ENCODE measurements around the gene ICAM4.

Gene ICAM4

GRCh38 chr19:10317045-10317856 is 30.5 kb downstream of the ICAM4 start:
- TF ChIP-seq FOXP2 (optimal IDR thresholded peaks at IDR 0.05; ENCODE audit: borderline replicate concordance, extremely low read depth, extremely low read length, insufficient read depth) (no peak), REST (IDR thresholded peaks at IDR 0.05; ENCODE audit: insufficient read depth in 1 of 2, low read depth in 2 of 2, low read length in 2 of 2) (no peak), TAF1 (IDR thresholded peaks at IDR 0.05; ENCODE audit: borderline replicate concordance, insufficient read depth, low read length) (no peak), SIN3A (IDR thresholded peaks at IDR 0.05; ENCODE audit: borderline replicate concordance, insufficient read depth, low read length) (no peak), POLR2AphosphoS5 (IDR thresholded peaks at IDR 0.05; ENCODE audit: low read depth, low read length) (no peak)

- no peak for TF ChIP-seq FOXP2 (optimal IDR thresholded peaks at IDR 0.05; ENCODE audit: borderline replicate concordance, extremely low read depth, extremely low read length, insufficient read depth)
- TF ChIP-seq REST (IDR thresholded peaks at IDR 0.05; ENCODE audit: insufficient read depth in 1 of 2, low read depth in 2 of 2, low read length in 2 of 2): no peak
- TF ChIP-seq TAF1 (IDR thresholded peaks at IDR 0.05; ENCODE audit: borderline replicate concordance, insufficient read depth, low read length): no peak
- TF ChIP-seq SIN3A (IDR thresholded peaks at IDR 0.05; ENCODE audit: borderline replicate concordance, insufficient read depth, low read length): no peak
- TF ChIP-seq POLR2AphosphoS5 (IDR thresholded peaks at IDR 0.05; ENCODE audit: low read depth, low read length): no peak
These were observed 31.2 kb downstream of the ICAM4 start for GRCh38 chr19:10317857-10318462.

- no peak for TF ChIP-seq TAF1 (IDR thresholded peaks at IDR 0.05; ENCODE audit: borderline replicate concordance, insufficient read depth, low read length)
- TF ChIP-seq SIN3A (IDR thresholded peaks at IDR 0.05; ENCODE audit: borderline replicate concordance, insufficient read depth, low read length): no peak
- no peak for TF ChIP-seq REST (IDR thresholded peaks at IDR 0.05; ENCODE audit: insufficient read depth in 1 of 2, low read depth in 2 of 2, low read length in 2 of 2)
- no peak for TF ChIP-seq FOXP2 (optimal IDR thresholded peaks at IDR 0.05; ENCODE audit: borderline replicate concordance, extremely low read depth, extremely low read length, insufficient read depth)
- TF ChIP-seq POLR2AphosphoS5 (IDR thresholded peaks at IDR 0.05; ENCODE audit: low read depth, low read length): no peak
These were observed 32.3 kb downstream of the ICAM4 start for GRCh38 chr19:10318807-10319682.

GRCh38 chr19:10320602-10321416 is 34.1 kb downstream of the ICAM4 start:
- TF ChIP-seq FOXP2 (optimal IDR thresholded peaks at IDR 0.05; ENCODE audit: borderline replicate concordance, extremely low read depth, extremely low read length, insufficient read depth) (no peak), TAF1 (IDR thresholded peaks at IDR 0.05; ENCODE audit: borderline replicate concordance, insufficient read depth, low read length) (no peak), SIN3A (IDR thresholded peaks at IDR 0.05; ENCODE audit: borderline replicate concordance, insufficient read depth, low read length) (no peak), POLR2AphosphoS5 (IDR thresholded peaks at IDR 0.05; ENCODE audit: low read depth, low read length) (no peak), REST (IDR thresholded peaks at IDR 0.05; ENCODE audit: insufficient read depth in 1 of 2, low read depth in 2 of 2, low read length in 2 of 2) (no peak)
